Heart left ventricle (tissue), 16 donors: ENCODE results near the gene INCA1. TPM values are rescaled to one million over a fixed set of nuclear protein-coding genes. Genes with fewer than 3 reads are reported as not detected.

Source experiments
- ATAC-seq, 4 donors: fragments of 200-7000 bp; cut with Tn5 transposase; one replicate each; pipeline ENCODE4 v1.9.1; 2020 to 2022; ENCODE audit warnings: moderate library complexity in 4 of 4, mild to moderate bottlenecking in 3 of 4, moderate number of reproducible peaks in 1 of 4
- DNase-seq, 5 donors: peaks; one replicate each; pipeline ENCODE4 v3.0.0-alpha.2; 2020
- H3K27ac ChIP-seq, 12 donors: fragments of 200-600 bp; sonication (generic) in 4 of 12; one replicate each; pipeline versions ENCODE4 v1.5.0 to v1.8.0; 2016 to 2022; ENCODE audit warnings: mild to moderate bottlenecking in 2 of 12
- H3K27me3 ChIP-seq, 9 donors: fragments of 200-600 bp; sonication (generic) in 2 of 9; one replicate each; pipeline versions ENCODE4 v1.5.1 to v1.8.0; 2016 to 2022; ENCODE audit warnings: mild to moderate bottlenecking in 3 of 9
- H3K36me3 ChIP-seq, 9 donors: fragments of 200-600 bp; sonication (generic) in 2 of 9; one replicate each; pipeline versions ENCODE4 v1.5.0 to v1.8.0; 2018 to 2022; ENCODE audit warnings: mild to moderate bottlenecking in 2 of 9
- H3K4me1 ChIP-seq, 12 donors: fragments of 200-600 bp; sonication (generic) in 4 of 12; one replicate each; pipeline versions ENCODE4 v1.5.0 to v1.8.0; 2016 to 2022; ENCODE audit warnings: mild to moderate bottlenecking in 3 of 12
- H3K4me3 ChIP-seq, 12 donors: fragments of 200-600 bp; sonication (generic) in 4 of 12; one replicate each; pipeline versions ENCODE4 v1.5.0 to v1.8.0; 2017 to 2022; ENCODE audit warnings: mild to moderate bottlenecking in 9 of 12, moderate library complexity in 4 of 12
- H3K9me3 ChIP-seq, 12 donors: fragments of 200-600 bp; sonication (generic) in 4 of 12; one replicate each; pipeline versions ENCODE4 v1.5.0 to v1.8.0; 2016 to 2022; ENCODE audit warnings: mild to moderate bottlenecking in 1 of 12
- CTCF ChIP-seq, 12 donors: fragments of 200-600 bp; sonication (generic) in 4 of 12; IDR thresholded peaks; one replicate each; pipeline versions ENCODE4 v1.5.0 to v1.8.0; 2018 to 2022; ENCODE audit warnings: antibody characterized with exemption in 12 of 12, mild to moderate bottlenecking in 5 of 12
- POLR2A ChIP-seq, 2 donors: fragments of 450-650 bp; IDR thresholded peaks; one replicate each; pipeline ENCODE4 v1.6.1; 2017; ENCODE audit warnings: antibody characterized with exemption in 2 of 2, mild to moderate bottlenecking in 2 of 2, moderate library complexity in 2 of 2
- WGBS, 4 donors: extraction: QIAGEN DNeasy Blood & Tissue Kit in 2 of 4; methylation state at CpG; one replicate each; pipeline versions ENCODE4 v1.1.5 to v1.1.7; 2013 to 2018; 5-methylcytosine and 5-hydroxymethylcytosine counted together
- intact Hi-C, 10 donors: fragments of 100-400 bp; cut with DNase I; formaldehyde crosslinking; loops; one replicate each; pipeline versions ENCODE4 v1.11.1 to v1.14.2; 2022
- polyA plus RNA-seq, 2 donors: library from polyadenylated mRNA; stranded (reverse); fragments of 200-250 nt; gene quantifications; one replicate each; pipeline ENCODE4 v1.2.3, GENCODE V29; 2013
- total RNA-seq, 9 donors: library from RNA; depleted of rRNA in 2 of 9; stranded (reverse); fragments of >200 nt in 2 of 9; fragmentation: NEBNext Ultra II Directional in 3 of 9; extraction: Animal tissue kit (Norgen Biotek cat#: 25700) in 3 of 9; gene quantifications; one replicate each; pipeline versions ENCODE4 v1.1.0 to v1.2.4, GENCODE V29; 2016 to 2023
- donor health status: ischemic (EF 13 %, LVEDD 7.1; RV severe dilation, severe dysfunction).
- donor health status: healthy with polysubstance abuse.
- donor health status: DM: no; HTN: yes; CAD: no.
- donor health status: DM: no; HTN: no; CAD: no.
- donor health status: ischemic (EF 25% LVEDD 6.9; RV normal size, moderate dysfunction).
- donor health status: ischemic (EF 25% LVEDD 5.7; RV mildly dilated, moderate dysfunction).
- donor health status: healthy.
- donor health status: DM: yes; HTN: yes; CAD: no.
- donor health status: ischemic (EF 35%, LVEDD 5.7; RV mildly dilated, moderate dysfunction).
- donor health status: nonischemic (EF 11% LVEDD 7.7; RV severe dilation, severe dysfunction).
- donor health status: DM: yes; HTN: yes; CAD: no.
- donor health status: PGD.
- donor health status: ischemic (EF 29% LVEDD 5.4; RV normal size, mild dysfunction).
- donor health status: nonischemic (EF 23%, LVEDD 6.1; RV moderate dilation, normal function).

Gene INCA1
- total and polyA plus RNA-seq, 11 donors = 0.64 to 5.1 (median 2.7) TPM

GRCh38 chr17:5022171-5022711, 24.9 kb upstream of the INCA1 start:
- Histone ChIP-seq H3K36me3 (peaks cover 0 to 79% (median 72%) of the 10 kb centered on the region in 9 donors), H3K4me1 (peaks cover 0 to 10% (median 0%) of the 10 kb centered on the region in 12 donors), H3K4me3 (no peak overlapping the region), H3K27me3 (no peaks in the 10 kb centered on the region), H3K27ac (no peak overlapping the region), H3K9me3 (no peaks in the 10 kb centered on the region)
- no peak for DNase-seq
- 92 to 94% (median 93%) methylated on average over 28 to 30 of the region's 30 CpGs for WGBS, 4 donors
- TF ChIP-seq POLR2A (IDR thresholded peaks at IDR 0.05) (no peak), CTCF (IDR thresholded peaks at IDR 0.05) (no peak)
- no peak for ATAC-seq
- intact Hi-C loops = loop anchor here in 1 of 10 donors (5.0 kb wide), 1 partner anchor 40 kb away; no protein-coding TSS in a partner anchor

GRCh38 chr17:5020502-5021023, 23.2 kb upstream of the INCA1 start:
- no peak for TF ChIP-seq POLR2A (IDR thresholded peaks at IDR 0.05)
- TF ChIP-seq CTCF (IDR thresholded peaks at IDR 0.05) = no peak
- H3K4me3 ChIP-seq = no peak overlapping the region
- DNase-seq = no peak
- 80 to 84% (median 82%) methylated on average over 19 to 20 of the region's 20 CpGs for WGBS, 4 donors
- ATAC-seq = no peak
- no peaks in the 10 kb centered on the region for H3K9me3 ChIP-seq
- intact Hi-C loops = loop anchor here in 1 of 10 donors (5.0 kb wide), 1 partner anchor 42 kb away; no protein-coding TSS in a partner anchor
- no peaks in the 10 kb centered on the region for H3K27me3 ChIP-seq
- H3K4me1 ChIP-seq = peaks cover 0 to 10% (median 0%) of the 10 kb centered on the region in 12 donors
- no peak overlapping the region for H3K27ac ChIP-seq
- peaks cover 0 to 95% (median 86%) of the 10 kb centered on the region in 9 donors for H3K36me3 ChIP-seq

- Histone ChIP-seq H3K9me3 (no peaks in the 10 kb centered on the region), H3K27me3 (no peaks in the 10 kb centered on the region), H3K27ac (no peak overlapping the region), H3K4me3 (no peak overlapping the region), H3K36me3 (peaks cover 0 to 100% (median 96%) of the 10 kb centered on the region in 9 donors), H3K4me1 (peaks cover 0 to 10% (median 0%) of the 10 kb centered on the region in 12 donors)
- intact Hi-C loops = no loop called here
- TF ChIP-seq CTCF (IDR thresholded peaks at IDR 0.05) = peak in 1 of 12 donors; percentile 7
- no peak for TF ChIP-seq POLR2A (IDR thresholded peaks at IDR 0.05)
- WGBS, 4 donors = 22 to 37% (median 31%) methylated on average over 1 of the region's 1 CpG
- no peak for DNase-seq
- no peak for ATAC-seq
Measured at GRCh38 chr17:5019475-5019956, 22.2 kb upstream of the INCA1 start.

- Histone ChIP-seq H3K27me3 (no peaks in the 10 kb centered on the region), H3K9me3 (no peaks in the 10 kb centered on the region), H3K4me1 (peaks cover 0 to 2% (median 0%) of the 10 kb centered on the region in 12 donors), H3K36me3 (peaks cover 0 to 99% (median 96%) of the 10 kb centered on the region in 9 donors), H3K27ac (no peak overlapping the region), H3K4me3 (no peak overlapping the region)
- intact Hi-C loops = no loop called here
- DNase-seq = no peak
- ATAC-seq = peak in 1 of 4 donors; percentile 13
- no peak for TF ChIP-seq CTCF (IDR thresholded peaks at IDR 0.05)
- no peak for TF ChIP-seq POLR2A (IDR thresholded peaks at IDR 0.05)
- WGBS, 4 donors = 78 to 89% (median 84%) methylated on average over 4 of the region's 4 CpGs
Measured at GRCh38 chr17:5014357-5014756, 17.0 kb upstream of the INCA1 start.
